ENCODE data around the gene CD34. TPM values are rescaled to one million over a fixed set of nuclear protein-coding genes. Genes with fewer than 3 reads are reported as not detected.
"Not testable (repeated sequence)": the region's sequence is repeated elsewhere in the genome, so short reads cannot be mapped to it uniquely, and the experiment has no call there.

The CD34 gene
- total RNA-seq, 1 experiment from 2014 or later: not detected

DNA sequence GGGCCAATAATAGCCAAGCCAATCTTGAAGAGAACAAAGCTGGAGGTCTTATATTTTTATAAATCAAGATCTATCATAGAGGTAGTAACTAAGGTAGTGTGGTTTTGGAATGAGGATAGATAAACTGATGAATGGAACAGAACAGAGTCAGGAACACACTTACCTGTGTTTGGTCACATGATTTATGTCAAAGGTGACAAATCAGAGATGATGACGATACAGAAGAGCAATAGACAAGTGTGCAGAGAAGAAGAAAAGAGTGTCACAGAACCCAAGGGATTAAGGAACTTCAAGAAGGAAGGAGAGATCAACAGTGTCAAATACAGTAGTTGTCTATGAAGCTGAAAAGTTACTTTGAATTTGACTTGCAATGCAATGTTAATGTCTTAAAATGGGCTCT is 16.1 kb upstream of the CD34 start:
- DNase-seq (ENCODE audit: low spot score): no peak

GRCh38 chr1:207925969-207926368 is 15.0 kb upstream of the CD34 start:
- DNase-seq (ENCODE audit: low spot score): not testable (repeated sequence)

DNA sequence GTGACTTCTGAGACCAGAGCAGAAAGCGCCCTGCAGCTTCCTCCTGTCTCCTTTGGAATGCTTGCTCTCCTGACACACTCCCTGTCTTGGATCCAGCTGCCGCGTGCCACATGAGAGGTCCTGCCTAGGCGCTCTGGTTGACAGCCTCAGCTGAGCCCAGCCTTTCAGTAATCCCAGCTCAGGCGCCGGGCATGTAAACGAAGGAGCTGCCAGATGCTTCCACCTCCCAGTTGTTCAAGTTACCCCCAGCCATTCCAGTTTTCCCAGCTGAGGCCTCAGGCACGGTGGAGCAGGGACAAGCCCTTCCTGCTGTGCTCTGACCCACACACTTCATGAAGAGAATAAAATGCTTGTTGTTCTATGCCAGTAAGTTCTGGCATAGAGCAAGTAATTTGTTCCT is 14.3 kb upstream of the CD34 start:
- DNase-seq (ENCODE audit: low spot score): no peak

DNA sequence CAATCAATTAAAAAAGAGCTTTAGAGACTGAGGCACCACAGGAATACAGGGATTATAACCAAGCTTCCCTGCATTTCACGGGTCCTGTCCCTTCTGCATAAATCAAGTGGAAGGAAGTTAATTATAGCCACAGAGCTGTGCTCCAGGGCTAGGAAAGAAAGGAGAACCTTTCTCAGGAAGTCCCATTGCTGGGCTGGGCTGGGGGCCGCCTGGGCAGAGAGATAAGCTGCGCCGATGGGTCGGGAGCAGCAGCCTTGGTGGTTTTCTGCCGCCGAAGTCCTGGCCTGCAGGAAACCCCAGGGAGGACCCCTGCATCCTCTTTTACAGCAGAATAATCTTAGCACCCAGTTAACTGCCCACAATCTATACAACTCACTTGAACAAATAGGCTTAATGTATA is 12.6 kb upstream of the CD34 start:
- no peak for DNase-seq (ENCODE audit: low spot score)

GRCh38 chr1:207923121-207923520 is 12.2 kb upstream of the CD34 start:
- DNase-seq (ENCODE audit: low spot score): no peak

DNA sequence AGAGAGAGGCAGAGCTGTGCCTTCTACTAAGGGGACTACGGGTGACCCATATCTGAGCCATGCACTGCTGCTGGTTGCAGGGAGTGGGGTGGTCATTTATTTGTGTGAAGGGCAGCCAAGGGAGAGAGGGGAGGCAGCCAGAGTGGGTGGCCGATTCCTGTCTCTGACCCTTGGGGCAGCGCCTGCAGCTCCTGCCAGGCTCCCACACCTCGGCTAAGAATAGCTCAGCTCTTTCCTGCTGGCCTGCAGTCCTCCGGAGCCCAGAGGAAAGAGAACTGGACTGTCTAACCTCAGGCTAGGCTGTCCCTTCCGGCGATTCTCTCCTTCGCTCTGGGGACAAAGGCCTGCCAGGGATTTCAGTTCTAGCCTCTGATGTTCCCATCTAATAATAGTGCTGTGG is 11.6 kb upstream of the CD34 start:
- DNase-seq (ENCODE audit: low spot score): no peak

DNA sequence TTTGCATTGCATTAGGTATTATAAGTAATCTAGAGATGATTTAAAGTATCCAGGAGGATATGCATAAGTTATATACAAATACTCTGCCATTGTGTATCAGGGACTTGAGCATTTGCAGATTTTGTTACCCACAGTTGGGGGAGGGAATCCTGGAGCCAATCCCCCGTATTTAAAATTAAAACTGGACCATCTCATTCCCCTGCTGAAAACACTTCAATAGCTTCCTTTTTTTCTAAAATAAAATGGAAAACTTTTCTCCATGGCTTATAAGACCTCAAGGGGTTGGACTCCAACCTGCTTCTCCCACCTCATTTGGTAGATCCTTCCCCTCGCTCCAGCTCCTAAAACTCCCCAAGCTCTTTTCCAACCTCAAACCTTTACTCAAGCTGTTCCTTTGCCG is 10.4 kb upstream of the CD34 start:
- no peak for DNase-seq (ENCODE audit: low spot score)

GRCh38 chr1:207920444-207921021 is 9.6 kb upstream of the CD34 start:
- no peak for DNase-seq (ENCODE audit: low spot score)

DNA sequence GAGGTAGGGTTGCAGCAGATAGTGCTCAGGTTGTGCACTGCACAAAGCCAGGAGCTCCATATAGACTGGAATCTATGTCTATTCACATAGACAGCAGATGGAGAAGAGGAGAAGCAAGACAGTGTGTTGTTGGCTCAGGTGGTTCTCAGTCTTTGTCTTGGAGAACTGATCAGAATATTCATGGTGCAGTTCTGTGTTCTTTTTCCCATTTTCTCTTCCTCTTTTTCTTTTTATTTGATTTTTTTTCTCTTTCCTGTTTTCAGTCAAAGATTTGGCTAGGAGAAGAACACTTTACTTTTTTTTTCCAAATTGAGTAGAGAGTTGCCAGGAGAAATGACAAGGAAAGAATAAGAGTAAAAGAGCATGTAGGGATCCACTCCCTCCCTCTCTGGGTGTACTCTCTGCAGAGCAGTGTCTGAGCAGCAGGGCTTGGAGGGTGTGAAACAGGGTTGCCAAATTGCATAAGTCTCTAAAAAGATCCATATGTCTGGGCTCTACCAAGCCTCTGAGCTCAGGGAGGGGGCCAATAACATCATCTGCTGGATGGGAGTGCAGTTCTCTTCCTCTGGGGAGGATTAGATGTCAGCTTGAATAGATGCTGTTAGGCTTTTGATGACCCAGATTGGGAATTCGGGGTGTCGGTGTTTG is 8.7 kb upstream of the CD34 start:
- no peak for DNase-seq (ENCODE audit: low spot score)

GRCh38 chr1:207918581-207918980 is 7.7 kb upstream of the CD34 start:
- DNase-seq (ENCODE audit: low spot score): no peak

DNA sequence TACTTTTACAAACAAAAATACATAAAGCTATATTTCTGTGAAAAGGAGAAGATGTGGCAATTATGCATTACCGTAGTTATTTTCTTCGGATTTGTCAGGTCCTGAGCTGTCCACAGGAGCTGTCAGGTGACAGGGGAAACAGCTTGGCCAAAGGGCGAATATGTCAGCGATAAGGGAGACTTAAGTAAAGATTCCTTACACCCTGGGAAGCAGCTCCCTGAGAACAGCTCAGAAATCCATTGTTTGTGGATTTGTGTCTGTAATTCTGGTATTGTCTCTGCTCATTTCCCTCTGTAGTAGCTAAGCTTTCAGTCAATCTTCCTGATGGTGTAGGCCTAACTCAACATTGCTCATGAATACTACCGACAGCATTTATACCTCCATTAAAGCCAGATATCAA is 7.1 kb upstream of the CD34 start:
- DNase-seq (ENCODE audit: low spot score): no peak

DNA sequence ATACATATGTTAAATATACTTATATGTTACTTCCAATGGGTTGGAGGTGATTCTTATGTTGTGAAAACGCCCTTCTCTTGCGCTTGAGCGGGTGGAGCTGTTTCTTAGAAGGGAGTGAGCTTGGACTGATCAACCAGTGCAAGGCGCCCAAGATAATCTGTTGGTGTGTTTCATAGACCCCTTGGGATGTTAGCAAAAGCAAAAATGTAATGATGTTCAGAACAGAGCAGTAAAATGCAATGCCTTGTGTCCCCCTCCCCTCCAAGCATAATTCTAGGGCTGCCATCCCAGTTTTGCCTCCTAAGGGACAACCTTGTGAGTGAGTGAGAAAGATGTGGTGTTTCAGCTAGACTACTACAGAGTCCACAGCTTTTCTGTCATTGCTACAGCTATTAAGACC is 6.2 kb upstream of the CD34 start:
- no peak for DNase-seq (ENCODE audit: low spot score)

DNA sequence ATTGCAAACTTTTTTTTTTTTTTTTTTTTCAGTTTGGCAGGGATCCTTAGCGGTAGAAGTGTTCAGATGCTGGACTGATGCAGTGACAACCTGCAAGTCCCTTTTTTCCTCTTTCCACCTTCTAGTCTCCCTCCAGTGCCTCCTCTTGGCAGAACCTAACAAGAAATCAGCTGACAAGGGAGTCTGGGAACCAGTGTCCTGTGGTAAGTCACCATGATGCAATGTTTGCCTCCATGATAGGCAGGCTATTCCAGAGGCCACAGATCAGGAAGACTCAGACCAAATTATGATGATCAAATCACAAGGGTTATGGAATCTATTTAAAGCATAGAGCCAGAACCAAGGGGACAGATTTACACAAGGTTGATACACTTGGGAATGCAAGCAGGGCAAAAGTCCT is 3.0 kb upstream of the CD34 start:
- DNase-seq (ENCODE audit: low spot score): no peak

DNA sequence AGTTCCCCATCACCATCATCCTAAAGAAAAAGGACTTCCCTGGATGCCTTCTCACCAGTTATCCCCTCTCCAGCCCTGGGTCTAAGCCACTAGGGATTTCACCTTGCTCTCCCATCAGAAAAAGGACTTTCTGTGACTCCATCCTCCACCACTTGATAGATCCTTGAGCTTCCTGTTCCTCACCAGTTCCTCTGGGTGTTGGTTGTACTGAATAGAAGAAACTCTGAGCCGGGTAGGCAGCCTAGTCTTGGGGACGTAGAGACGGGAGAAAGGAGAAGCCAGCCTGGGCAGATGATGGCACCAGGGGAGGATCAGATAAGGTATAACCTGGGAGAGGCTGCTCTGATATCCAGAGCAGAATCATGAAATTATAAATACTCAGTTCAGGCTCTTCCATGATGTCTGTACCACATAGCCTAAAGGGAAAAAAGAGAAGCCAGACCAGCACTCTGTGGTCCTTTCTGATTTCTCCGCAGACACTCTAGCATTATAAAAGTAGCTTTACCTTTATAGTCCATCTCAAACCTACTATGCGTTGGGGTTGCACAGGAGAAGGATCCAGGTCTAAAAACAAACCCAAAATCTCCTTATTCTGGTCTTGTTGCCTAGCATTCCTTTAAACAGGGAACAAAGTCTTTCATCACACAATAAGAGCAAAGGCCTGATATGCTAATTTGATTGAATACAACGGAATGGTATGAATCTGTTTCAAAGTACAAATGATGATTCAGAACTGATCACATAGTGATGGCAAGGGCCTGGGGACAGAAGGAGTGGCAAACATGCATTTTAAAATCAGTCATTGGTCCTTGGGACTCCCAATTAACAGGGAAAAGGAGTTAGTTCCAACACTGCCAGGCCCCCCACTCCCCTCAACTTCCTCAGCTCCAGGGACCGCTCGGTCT is 1.2 kb upstream of the CD34 start:
- no peak for DNase-seq (ENCODE audit: low spot score)

- no peak for DNase-seq (ENCODE audit: low spot score)
Measured at GRCh38 chr1:207909687-207910086, 1.2 kb downstream of the CD34 start.

GRCh38 chr1:207908107-207908734 is 2.7 kb downstream of the CD34 start:
- DNase-seq (ENCODE audit: low spot score): no peak

GRCh38 chr1:207904391-207904790 is 6.5 kb downstream of the CD34 start:
- DNase-seq (ENCODE audit: low spot score): no peak

GRCh38 chr1:207903767-207904166 is 7.2 kb downstream of the CD34 start:
- no peak for DNase-seq (ENCODE audit: low spot score)

DNA sequence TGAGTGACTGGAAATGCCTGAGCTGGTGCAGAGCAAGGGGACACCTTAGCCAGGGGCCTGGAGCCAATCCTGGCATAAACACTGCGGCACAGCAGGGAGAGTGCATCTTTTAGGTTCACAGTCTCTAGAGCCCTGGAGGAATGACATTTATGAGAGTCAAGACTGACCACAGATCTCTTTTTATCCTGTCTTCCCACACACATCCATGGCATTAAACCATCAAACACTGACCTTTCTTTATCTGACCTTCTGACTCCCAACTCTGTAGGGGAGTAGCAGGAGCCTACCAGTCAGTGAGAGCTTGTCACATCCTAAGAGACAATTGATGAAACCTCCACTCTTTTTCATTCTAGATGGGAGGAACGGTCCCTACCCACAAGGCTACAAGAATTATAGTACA is 7.9 kb downstream of the CD34 start:
- no peak for DNase-seq (ENCODE audit: low spot score)

DNA sequence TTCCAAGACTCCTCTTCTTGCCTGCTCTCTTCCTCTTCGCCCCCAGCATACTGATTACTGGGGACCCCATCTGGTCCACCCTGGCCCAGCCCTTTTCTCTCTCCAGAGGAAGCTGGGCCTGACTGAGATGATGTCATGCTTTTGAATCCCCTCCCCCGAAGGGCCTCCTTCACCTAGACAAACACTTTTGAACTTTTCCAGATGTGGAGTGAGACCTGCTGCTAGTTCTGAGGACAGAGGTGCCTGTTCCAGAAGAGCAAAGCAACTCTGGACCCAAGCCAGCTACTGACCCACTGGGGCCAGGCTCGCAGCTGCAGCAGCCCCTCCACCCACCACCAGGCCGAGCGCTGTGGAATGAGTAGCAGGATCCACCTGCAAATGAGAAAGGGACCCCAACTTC is 8.4 kb downstream of the CD34 start:
- DNase-seq (ENCODE audit: low spot score): no peak

DNA sequence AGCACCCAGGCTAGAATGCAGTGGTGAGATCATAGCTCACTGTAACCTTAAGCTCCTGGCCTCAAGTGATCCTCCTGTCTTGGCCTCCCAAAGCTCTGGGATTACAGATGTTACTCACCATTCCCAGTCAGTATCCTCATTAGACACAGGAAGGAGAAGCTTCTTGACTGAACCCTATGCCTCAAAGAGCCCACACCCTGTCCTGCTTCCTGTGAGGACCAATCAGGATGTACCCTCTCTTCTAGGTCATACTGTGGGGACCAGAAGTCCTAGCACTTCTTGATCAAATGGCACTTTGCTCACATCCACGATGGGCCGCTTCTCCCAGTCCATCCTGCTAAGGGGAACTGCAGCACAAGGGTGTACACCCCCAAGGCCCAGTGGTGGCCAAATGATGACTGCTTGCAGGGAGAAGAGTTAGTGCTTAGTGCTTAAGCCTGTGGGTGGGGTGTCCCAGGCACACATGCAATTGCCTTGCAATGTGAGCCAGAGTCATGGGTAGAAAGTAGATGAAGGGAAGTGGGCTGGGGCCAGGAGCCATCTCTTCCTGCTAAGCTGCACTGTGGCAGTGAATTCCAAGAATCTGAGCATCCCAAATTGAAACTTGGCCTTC is 9.8 kb downstream of the CD34 start:
- DNase-seq (ENCODE audit: low spot score): no peak

DNA sequence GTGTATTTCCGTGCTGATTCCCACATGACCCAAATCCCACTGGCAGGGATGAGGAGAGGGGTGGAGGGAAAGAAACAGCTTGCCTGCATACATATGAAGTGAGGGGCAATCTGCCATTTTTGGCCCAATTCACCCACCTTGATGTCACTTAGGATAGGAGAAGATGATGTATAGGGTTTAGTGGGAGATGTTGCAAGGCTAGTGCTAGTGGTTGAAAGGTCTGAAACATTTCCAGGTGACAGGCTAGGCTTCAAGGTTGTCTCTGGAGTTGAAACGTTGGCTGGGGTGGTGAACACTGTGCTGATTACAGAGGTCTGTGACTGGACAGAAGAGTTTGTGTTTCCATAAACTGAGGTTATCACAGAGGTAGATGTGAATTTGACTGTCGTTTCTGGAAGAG is 12.1 kb downstream of the CD34 start:
- DNase-seq (ENCODE audit: low spot score): no peak
